GM10847 (cell line): ENCODE data around the gene PDE11A.

Experiments used
- POLR2A ChIP-seq: IDR thresholded peaks from 2 replicates; pipeline ENCODE4 v1.6.1; 2011; ENCODE audit not compliant: insufficient read length; ENCODE audit errors: extremely low read depth

PDE11A gene

DNA sequence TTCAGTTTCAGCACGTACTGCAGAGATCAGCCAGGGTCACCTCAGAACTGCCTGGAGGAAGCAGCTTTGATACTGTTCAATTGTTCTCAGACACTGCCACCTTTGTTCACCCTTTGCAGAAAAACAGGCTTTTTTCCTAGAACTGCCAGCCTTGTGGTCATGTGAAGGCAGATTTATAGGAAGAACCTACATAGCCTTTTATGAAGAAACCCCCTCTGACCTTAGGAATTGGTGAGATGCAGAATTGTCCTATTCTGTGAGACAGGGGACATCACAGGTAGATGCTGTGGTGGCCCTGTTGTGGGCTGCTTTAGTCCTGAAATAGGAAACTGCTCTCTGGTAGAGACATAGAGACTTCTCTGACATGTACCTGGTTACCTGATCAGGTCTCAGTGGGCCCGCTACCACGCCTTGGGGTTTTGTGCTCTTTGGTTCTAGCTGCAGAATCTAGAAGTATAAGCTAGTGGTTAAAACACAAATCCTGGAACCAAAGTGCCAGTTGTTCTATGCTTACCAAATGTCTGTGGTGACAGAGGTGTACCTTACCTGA, 473.4 kb downstream of the PDE11A start:
- TF ChIP-seq POLR2A, result no peak

DNA sequence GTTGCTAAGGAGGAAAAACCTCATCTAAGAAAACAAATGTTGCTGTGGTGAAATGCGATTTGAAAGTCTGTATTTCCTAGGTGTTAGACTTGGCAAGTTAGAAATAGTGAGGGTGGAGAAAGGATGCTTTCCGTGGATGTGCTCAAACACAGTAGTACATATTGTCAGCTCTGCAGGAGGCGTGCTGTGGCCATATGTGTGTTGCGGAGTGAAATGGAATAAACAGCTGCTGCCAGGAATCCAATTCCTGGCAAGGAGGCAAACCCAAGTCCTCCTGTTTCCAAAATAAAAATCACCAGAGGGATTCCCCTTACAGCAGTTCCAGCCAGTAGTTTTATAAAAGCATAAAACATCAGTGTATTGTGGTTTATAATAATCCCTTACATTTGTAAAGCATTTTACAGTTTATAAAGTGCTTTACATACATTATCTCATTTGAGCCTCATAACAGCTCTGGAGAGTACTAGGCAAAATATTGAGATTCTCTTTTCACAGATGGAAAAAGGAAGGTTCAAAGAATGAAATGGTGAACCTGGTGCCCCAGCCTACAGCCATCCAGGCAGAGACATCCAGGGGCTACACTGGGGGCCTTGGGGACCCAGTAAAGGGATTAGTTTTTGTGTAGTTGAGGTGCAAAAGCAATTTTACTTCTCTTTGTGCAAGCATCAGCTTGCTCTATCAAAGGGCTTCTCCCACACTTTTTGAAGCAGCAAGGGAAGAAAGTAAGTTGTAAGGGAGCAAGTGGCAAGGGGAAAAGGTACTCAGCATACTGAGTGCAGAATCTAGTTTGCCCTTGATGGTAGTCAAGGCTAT, 474.0 kb downstream of the PDE11A start:
- TF ChIP-seq POLR2A, result no peak

- no peak for TF ChIP-seq POLR2A
Measured at GRCh38 chr2:177597759-177598158, 474.8 kb downstream of the PDE11A start.

GRCh38 chr2:177596866-177597265, 475.7 kb downstream of the PDE11A start:
- TF ChIP-seq POLR2A, result no peak

GRCh38 chr2:177595126-177595845, 477.3 kb downstream of the PDE11A start:
- no peak for TF ChIP-seq POLR2A

- no peak for TF ChIP-seq POLR2A
Measured at GRCh38 chr2:177593402-177593801, 479.2 kb downstream of the PDE11A start.

GRCh38 chr2:177592945-177593344, 479.6 kb downstream of the PDE11A start:
- no peak for TF ChIP-seq POLR2A

DNA sequence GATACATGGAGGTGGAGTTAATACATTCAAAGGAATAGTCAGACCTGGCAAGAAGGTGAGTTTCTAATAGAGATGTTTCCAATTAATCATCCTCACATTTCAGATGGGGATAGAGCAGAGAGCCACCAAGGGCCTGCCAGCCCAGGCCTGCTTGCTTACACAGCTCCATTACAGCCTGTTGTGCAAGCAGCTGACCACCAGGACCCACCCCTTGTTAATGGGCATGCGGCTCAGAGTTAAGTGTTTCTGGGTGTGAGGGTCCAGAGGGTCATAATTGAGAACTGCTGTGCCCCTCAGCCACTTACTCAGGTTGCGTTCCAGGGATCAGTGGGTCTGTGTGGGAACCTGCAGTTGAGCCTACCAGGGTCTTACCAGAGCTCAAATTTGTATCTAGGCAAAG, 480.2 kb downstream of the PDE11A start:
- no peak for TF ChIP-seq POLR2A

GRCh38 chr2:177589186-177589585, 483.4 kb downstream of the PDE11A start:
- TF ChIP-seq POLR2A, result no peak

DNA sequence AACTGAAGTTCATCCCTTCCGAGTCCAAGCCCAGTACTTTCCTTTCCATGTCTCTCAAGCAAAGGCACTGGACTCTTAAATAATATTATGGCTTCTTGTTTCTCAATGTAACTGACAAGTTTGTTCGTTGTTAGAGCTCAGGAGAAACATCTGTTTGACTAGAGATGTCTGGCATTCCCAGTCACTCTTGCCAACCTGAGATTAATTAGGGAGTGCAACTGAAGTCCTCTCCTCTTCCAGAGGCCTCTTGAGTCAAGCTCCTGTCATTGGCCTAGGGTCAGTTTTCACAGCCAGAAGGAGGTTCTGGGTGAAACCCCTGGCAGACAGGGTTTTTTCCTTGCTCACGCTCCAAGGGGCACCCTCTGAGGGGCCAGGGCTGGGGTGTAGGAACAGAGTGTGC, 483.9 kb downstream of the PDE11A start:
- TF ChIP-seq POLR2A, result no peak

DNA sequence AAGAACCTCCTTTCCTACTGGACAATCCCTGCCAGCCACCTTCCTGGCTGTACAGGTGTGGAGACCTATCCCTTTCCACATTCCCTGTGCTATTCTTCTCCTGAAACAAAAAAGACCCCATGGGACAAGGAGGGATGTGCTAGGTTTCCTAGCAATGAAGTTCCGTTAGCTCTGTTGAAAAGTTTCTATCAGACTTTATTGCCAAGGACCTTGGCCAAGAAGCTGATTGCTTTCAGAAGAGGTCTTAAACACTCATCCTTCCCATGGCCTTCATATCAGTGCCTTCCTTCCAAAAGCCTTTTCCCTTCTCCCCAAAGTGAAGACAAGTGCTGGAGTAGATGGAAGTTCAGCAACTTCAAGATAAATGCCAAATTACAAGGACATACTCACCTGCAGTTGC, 485.2 kb downstream of the PDE11A start:
- no peak for TF ChIP-seq POLR2A

GRCh38 chr2:177586154-177586553, 486.4 kb downstream of the PDE11A start:
- TF ChIP-seq POLR2A, result no peak

GRCh38 chr2:177585234-177585863, 487.2 kb downstream of the PDE11A start:
- TF ChIP-seq POLR2A, result no peak

DNA sequence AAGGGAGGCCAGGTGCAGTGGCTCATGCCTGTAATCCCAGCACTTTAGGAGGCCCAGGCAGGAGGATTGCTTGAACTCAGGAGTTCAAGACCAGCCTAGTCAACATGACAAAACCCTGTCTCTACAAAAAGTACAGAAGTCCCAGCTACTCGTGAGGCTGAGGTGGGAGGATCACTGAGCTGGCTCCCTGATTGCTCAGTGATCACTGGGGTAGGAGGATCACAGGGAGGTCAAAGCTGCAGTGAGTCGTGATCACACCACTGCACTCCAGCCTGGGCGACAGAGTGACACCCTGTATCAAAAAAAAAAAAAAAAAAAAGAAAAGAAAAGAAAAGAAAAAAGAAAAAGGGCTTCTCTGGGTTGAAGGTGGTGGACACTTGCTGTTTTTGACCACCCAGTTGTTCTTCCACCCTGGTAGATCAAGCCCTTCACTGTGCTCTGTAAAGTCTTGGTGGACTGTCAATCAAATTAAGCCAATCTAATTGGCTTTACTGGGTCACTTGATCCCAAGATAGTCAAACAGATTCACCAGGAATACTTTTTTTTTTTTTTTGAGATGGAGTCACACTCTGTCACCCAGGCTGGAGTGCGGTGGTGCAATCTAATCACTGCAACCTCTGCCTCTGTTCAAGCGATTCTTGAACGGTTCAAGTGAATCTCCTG, 488.4 kb downstream of the PDE11A start:
- TF ChIP-seq POLR2A, result no peak

DNA sequence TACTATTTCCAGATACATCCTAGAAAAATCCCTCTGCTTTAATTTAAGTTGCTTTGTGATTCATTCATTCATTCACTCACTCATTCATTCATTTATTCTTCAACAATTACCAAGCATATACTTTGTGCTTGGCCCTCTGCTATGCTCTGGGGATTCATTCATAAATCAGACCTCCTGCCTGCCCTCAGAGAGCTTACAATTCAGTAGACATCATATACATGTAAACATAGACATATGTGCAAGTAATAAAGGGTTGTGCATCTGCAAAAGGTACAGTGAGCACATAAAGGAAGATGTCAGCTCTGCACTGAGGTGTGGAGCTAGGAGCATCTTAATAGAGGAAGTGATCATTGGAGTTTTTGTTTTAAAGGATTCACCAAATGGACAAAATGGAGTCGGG, 490.6 kb downstream of the PDE11A start:
- TF ChIP-seq POLR2A, result no peak
